ENCODE data around the gene SALL2.
"Not testable (repeated sequence)": the region's sequence is repeated elsewhere in the genome, so short reads cannot be mapped to it uniquely, and the experiment has no call there.

The SALL2 gene

DNA sequence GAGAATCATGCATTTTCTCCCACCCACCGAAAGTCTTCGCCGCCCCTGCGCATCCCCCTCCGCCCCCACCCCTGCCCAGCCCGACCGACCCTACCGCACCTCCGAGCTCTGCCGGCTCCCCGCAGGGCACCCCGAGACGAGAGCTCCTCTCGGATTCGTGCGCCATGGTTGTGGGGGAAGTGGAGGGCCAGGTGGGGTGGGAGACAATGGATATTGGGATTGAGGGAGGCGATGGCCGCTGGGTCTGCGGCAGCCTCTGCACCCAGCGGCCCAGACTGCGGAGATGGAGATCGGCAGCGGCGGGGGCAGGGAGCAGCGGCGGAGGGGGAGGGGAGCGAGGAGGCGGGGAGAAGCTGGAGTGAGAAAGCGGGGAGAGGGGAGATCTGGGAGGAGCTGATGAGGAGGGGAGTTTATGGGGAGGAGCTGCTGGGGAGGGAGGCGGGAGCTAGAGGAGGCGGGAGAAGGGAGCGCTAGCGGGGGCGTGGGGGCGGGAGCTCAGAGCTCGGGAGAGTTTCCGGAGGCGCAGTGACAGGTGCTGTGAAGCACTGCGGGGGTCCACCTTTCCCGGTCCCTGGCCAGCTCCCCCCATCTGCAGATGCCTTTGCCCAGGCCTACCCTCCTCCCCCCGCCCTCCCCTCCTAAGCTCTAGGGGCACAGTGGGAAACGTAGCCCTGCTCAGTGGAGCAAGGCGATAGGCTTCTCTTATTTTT lies at the start of gene SALL2:
Gene SALL2, minus strand, starts transcription at position 385 of the 710 bp plus-strand sequence. Its CDS starts 219 bp downstream, at position 166.
- peak; percentile 71 to 81 for DNase-seq

DNA sequence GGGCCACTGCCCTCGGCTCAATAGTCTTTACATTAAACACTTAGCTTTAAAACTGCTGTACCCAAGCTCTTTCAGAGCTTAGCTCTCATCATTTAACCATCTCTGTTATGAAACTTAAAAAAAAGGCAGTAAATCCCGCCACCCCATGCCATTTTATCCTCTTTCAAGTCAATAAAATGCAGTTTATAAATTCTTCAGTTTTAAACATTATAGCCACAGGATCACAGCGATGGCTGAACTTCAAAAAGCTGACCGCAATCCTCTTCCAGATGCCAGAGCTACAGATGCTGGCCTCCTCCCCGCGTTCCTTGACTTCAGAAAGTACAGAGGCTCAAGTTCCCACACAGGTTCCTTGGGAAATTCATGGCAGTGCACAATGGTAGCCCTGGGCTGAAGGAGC lies 49.5 kb upstream of the SALL2 start:
- DNase-seq: no peak

DNA sequence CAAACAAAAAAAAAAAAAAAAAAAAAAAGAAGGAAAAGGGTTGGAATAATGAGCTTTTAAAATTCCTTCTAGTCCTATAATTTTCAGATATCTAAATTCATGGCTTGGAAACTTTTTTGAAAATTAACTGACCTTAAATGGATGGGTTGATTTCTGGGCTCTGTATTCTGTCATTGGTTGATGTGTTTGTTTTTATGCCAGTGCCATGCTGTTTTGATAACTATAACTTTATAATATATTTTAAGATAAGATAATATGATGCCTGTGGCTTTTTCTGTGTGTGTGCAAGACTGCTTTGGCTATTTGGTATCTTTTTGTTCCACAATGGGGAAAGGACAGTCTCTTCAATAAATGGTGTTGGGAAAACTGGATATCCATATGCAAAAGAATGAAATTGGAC lies 46.5 kb upstream of the SALL2 start:
- DNase-seq: no peak

- DNase-seq: no peak
Measured at GRCh38 chr14:21558703-21559170, 32.6 kb upstream of the SALL2 start.

DNA sequence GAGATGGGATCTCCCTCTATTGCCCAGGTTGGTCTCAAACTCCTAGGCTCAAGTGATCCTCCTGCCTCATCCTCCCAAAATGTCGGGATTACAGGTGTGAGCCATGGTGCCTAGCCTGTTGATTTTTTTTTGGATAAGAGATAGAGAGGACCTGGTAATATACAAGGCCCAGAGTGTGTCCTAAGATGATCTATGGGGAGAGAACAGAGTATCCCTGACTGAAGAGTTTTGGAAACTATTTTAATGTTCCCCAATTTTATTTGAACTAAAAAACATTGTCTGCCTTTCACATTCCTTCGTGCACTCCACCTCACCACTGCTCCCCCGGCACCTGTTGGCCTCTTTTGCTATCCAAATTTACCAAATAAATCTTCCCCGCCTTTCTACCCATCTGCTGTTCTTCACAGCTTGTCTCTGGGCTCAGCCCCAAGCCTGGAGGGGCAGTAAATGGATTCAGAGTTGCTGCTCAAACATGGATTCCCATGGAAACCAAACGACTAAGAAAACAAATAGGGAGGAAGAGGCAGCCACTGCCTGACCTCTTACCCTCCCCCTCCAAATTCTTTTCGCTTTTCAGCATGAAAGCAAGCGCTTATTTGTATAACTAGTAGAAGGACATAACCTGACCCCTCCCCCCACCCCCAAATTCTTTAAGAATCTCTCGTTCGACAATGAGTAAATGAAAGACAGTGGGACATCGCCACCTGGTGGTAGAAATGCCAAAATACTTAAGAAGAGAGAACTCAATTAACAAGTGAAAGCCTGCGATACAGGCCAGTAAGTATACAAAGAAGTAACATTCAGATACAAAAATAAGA lies 31.1 kb upstream of the SALL2 start:
- peak; percentile 73 to 82 for DNase-seq

DNA sequence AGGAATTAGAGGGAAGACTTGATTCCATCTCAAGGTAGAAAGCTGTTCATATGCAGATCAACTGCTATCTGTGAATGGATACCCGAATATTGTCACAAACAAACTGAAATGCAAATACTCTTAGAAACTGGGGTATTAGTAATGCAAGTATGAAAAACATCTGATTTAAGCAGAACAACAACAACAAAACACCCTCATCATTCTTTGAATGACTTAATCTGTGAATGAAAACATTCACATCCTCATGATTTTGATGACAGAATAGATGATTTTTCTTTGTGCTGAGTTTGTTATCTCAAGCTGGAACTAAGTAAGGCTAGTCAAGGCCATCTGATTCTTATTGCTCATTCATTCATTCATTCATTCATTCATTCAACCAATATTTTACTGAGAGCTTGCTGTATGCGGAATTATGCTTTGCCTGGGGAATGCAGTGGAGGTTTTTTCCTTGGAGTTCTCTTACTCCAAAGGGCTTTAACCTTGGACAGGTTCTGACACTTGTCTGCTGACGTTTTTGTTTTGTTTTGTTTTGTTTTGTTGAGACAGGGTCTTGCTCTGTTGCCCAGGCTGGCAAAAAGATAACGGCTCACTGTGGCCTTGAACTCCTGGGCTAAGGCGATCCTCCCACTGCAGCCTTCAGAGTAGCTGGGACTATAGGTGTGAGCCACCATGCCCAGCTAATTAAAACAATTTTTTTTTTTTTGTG lies 30.4 kb upstream of the SALL2 start:
- DNase-seq: no peak

DNA sequence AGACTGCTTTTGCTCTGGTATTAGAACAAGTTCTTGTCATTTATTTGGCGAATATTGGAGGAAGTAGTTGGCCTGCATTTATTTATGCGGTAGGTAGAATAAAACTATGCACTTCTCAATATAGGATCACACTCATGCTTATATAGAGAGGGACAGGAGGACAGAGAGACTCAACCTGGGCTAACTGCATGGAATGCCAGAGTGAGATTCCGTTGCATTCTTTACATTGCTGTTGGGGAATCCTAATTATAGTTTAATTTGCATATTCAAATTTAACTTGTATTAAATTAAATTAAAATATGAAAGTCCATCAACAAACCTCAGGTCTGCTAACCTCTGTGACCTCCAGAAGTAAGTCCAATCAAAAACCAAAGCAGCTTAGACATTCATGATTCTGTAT lies 27.1 kb upstream of the SALL2 start:
- DNase-seq: no peak

DNA sequence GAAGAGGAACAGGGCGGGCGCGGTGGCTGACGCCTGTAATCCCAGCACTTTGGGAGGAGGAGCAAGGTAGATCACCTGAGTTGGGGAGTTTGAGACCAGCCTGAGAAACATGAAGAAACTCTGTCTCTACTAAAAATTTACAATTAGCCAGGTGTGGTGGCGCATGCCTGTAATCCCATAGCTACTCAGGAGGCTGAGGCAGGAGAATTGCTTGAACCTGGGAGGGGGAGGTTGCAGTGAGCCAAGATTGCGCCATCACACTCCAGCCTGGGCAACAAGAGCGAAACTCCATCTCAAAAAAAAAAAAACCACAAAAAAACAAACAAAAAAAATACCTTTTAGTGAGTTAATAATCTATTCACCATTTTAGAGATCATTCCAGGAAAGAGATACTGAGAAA lies 18.4 kb upstream of the SALL2 start:
- DNase-seq: not testable (repeated sequence)

- no peak for DNase-seq
Measured at GRCh38 chr14:21543963-21544362, 17.8 kb upstream of the SALL2 start.

DNA sequence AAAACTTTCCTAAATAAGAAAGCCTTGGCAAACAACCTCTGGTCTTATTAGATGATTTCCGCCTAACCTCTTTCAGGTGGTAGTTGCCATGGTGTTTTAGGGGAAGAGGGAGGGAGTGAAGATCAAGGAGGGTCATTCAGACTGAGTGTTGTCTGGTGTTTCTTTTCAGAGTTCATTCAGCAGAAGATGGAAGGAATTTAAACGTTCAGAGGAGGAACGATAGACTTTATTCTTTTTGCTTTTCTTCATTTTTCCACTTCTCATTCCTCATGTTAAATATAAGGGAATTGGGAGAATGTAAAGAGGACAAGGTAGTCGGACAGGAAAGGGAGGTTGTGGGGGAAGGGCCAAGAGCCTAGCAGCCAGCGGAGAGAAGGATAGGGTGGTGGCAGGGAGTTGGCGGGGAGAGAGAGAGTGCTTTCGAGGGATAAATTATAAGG lies 17.4 kb upstream of the SALL2 start:
- no peak for DNase-seq

GRCh38 chr14:21541413-21542074 lies 15.4 kb upstream of the SALL2 start:
- no peak for DNase-seq

- DNase-seq: no peak
Measured at GRCh38 chr14:21539189-21539940, 13.2 kb upstream of the SALL2 start.

- no peak for DNase-seq
Measured at GRCh38 chr14:21537090-21537424, 10.9 kb upstream of the SALL2 start.

DNA sequence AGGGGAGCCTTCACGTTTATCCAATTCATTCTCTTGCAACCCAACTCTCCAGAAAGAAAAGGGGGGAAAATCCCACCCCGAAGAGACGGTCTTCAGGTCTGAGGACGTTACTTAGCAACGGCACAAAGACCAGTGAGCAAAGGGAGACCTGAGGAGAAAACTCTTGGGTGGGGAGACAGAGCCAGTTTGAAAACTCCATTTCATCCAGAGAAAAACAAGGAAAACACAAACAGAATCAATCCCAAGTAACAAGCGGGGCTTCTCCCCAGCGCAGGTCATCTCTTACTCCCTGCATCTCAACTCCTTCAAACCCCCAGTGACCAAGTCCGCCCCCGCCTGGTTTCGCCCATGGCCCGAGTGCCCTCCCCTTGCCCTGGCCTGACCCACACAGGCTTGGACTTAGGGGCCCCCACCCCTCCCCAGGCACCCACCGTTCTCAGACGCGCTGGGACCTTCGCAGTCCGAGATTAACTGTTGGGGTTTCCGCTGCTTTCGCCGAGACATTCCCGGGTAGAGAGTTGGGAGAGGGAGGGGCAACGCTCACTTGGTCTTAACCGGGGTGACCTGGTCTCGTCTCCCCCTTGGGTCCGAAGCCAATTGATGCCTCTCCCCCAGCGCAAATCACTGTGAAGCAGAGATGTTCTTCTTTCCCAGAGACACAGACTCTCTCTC lies 10.4 kb upstream of the SALL2 start:
- DNase-seq: no peak

GRCh38 chr14:21535545-21536417 lies 9.6 kb upstream of the SALL2 start:
- DNase-seq: no peak

DNA sequence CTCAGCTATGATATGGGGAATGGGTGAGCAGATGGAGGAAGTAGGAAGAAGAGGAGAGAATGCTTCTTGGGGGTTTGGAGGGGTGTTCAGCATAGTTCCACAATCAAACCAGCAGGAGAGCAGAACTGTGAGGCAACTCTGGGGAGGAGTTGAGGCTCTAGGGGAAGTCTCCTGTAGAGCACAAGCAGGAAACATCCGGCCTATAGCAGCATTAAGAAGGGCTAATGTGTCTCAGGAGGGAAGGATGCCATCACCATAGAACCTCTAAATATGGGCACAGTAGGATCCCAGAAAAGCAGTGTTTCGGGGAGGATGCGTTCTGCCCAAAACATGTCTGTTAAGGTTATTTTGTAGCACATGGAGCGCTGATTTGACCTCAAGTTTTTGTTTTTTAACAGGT lies 8.4 kb upstream of the SALL2 start:
- DNase-seq: no peak

GRCh38 chr14:21533294-21533693 lies 7.1 kb upstream of the SALL2 start:
- no peak for DNase-seq

DNA sequence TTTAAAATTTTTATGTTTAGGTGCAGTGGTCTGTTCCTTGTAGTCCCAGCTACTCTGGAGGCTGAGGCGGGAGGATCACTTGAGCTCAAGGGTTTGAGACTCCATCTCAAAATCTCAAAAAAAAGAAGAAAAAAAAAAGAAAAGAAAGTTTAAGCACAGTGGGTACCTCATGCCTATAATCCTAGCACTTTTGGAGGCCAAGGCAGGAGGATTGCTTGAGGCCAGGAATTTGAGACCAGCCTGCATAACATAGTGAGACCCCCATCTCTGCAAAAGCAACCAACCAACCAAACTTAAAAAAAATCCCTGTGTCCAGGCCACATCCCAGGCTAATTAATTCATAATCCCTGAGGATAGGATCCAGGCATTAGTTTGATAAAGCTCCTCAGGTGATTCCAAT lies 3.4 kb upstream of the SALL2 start:
- DNase-seq: no peak

DNA sequence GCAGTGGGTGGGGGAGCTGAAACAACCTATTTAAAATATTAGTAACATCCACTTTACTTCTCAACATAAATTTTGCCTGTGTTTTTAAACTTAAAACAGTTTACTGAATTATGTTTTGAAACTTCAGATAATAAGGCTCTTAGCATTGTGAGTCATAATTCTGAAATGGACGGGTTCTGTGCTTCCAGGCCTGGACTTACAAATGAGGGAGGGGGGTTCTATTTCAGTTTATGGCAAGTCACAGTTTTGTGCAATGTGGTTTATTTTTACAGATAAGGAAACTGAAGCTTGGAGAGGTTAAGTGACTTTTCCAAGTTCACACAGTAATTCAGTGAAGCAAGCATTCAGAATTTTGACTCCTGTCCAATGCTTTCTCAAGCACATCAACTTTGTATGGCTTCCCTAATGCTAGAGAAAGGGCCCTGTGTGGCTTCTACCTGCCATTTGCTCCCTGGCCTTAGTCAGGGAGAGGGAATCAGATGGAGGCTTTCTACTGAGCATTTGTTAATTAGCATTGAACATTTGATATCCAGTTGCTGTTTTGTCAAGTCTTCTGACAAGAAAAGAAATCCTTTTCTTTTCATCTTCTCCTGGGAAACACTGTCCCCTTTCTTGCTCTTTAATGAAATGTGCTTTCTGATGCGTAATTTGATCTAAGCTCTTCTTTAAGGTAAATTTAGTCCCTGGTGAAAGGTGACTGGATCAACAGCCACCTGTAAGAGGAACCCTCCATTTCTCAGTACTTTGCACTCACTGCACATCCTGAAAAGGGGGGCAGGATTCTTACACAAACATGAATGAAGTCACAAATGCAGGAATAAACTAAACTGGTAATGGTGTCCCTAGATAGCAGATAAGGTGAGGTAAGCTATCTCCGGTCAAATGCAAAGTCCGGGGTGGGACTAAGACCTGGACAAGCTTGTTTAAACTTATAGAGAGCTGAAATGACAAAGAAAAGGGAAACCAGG lies 2.5 kb upstream of the SALL2 start:
- no peak for DNase-seq

GRCh38 chr14:21527318-21527679 lies 1.2 kb upstream of the SALL2 start:
- no peak for DNase-seq
